Activated CD8-positive, alpha-beta T cell treated with anti-CD3 and anti-CD28 coated beads for 36 hours (primary cell): ENCODE data around the gene SAMD9L. TPM values are rescaled to one million over a fixed set of nuclear protein-coding genes. Genes with fewer than 3 reads are reported as not detected.

Source experiments
- ATAC-seq: fragments of 200-7000 bp; cut with Tn5 transposase; one replicate; pipeline ENCODE4 v1.10.0; 2021; ENCODE audit warnings: mild to moderate bottlenecking, moderate library complexity
- CTCF ChIA-PET: fragments of 350-600 bp; sonication (Branson Sonifier 250); formaldehyde crosslinking; loops from one replicate; lab custom pipeline; 2021; ENCODE audit warnings: antibody characterized with exemption; lab: Charles Lee
- POLR2A ChIA-PET: fragments of 350-600 bp; sonication (Branson Sonifier 250); formaldehyde crosslinking; loops from one replicate; lab custom pipeline; 2021; ENCODE audit warnings: antibody characterized with exemption; lab: Charles Lee
- DNase-seq: peaks from one replicate; pipeline ENCODE4 v3.0.0-alpha.2; 2020
- H3K27ac Mint-ChIP-seq: one replicate; pipeline ENCODE4 v1.8.0; 2021; ENCODE audit warnings: mild to moderate bottlenecking, mixed read lengths
- H3K27me3 Mint-ChIP-seq: one replicate; pipeline ENCODE4 v1.8.0; 2021; ENCODE audit warnings: mixed read lengths
- H3K36me3 Mint-ChIP-seq: one replicate; pipeline ENCODE4 v1.8.0; 2021; ENCODE audit warnings: low read depth, mixed read lengths
- H3K4me1 Mint-ChIP-seq: one replicate; pipeline ENCODE4 v1.8.0; 2021; ENCODE audit warnings: low read depth, mixed read lengths
- H3K4me3 Mint-ChIP-seq: one replicate; pipeline ENCODE4 v1.8.0; 2021; ENCODE audit warnings: mild to moderate bottlenecking, moderate library complexity, mixed read lengths
- H3K9me3 Mint-ChIP-seq: one replicate; pipeline ENCODE4 v1.8.0; 2021; ENCODE audit warnings: mixed read lengths
- intact Hi-C: fragments of 100-400 bp; cut with micrococcal nuclease; formaldehyde crosslinking; loops from one replicate; pipeline ENCODE4 v1.10.0; 2022
- total RNA-seq, 2 experiments: library from RNA; stranded (reverse); gene quantifications; one replicate each; pipeline ENCODE4 v1.2.3, GENCODE V29; 2021
- TF ChIP-seq, protein P1 (sequence below): fragments of 200-600 bp; IDR thresholded peaks from one replicate; pipeline ENCODE4 v1.8.0; 2022; ENCODE audit warnings: antibody characterized with exemption, mild to moderate bottlenecking

The SAMD9L gene
- total RNA-seq = 10 to 100 TPM; 13.1 to 13.6 TPM

GRCh38 chr7:93148144-93148543 is at the start of gene SAMD9L:
SAMD9L (minus strand) TSS chr7:93148385; CDS start chr7:93135971, 12,414 bp downstream.
- DNase-seq = no peak
- Mint-ChIP-seq H3K4me3 (peak within 1 kb of the TSS; percentile 84), H3K9me3 (peaks cover 2% of the 10 kb centered on the region), H3K27ac (peak within 1 kb of the TSS; percentile 89), H3K27me3 (no peaks in the 10 kb centered on the region), H3K36me3 (peaks cover 17% of the 10 kb centered on the region), H3K4me1 (peaks cover 29% of the 10 kb centered on the region)
- intact Hi-C loops = no loop called here
- ATAC-seq = peak; percentile 63
- TF ChIP-seq, protein P1, sequence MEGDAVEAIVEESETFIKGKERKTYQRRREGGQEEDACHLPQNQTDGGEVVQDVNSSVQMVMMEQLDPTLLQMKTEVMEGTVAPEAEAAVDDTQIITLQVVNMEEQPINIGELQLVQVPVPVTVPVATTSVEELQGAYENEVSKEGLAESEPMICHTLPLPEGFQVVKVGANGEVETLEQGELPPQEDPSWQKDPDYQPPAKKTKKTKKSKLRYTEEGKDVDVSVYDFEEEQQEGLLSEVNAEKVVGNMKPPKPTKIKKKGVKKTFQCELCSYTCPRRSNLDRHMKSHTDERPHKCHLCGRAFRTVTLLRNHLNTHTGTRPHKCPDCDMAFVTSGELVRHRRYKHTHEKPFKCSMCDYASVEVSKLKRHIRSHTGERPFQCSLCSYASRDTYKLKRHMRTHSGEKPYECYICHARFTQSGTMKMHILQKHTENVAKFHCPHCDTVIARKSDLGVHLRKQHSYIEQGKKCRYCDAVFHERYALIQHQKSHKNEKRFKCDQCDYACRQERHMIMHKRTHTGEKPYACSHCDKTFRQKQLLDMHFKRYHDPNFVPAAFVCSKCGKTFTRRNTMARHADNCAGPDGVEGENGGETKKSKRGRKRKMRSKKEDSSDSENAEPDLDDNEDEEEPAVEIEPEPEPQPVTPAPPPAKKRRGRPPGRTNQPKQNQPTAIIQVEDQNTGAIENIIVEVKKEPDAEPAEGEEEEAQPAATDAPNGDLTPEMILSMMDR = no peak
- CTCF ChIA-PET = no interaction called here
- POLR2A ChIA-PET = no interaction called here

- Mint-ChIP-seq H3K4me1 (no peaks in the 10 kb centered on the region), H3K27ac (no peak overlapping the region), H3K4me3 (no peak overlapping the region), H3K36me3 (no peaks in the 10 kb centered on the region), H3K27me3 (peaks cover 19% of the 10 kb centered on the region), H3K9me3 (no peaks in the 10 kb centered on the region)
- intact Hi-C loops = no loop called here
- ChIA-PET CTCF (no interaction called here), POLR2A (no interaction called here)
- TF ChIP-seq, protein P1 = no peak
- DNase-seq (no peak), ATAC-seq (no peak)
Measured at GRCh38 chr7:93196336-93196735, 48.2 kb upstream of the SAMD9L start.

GRCh38 chr7:93194386-93194785 is 46.2 kb upstream of the SAMD9L start:
- H3K27ac Mint-ChIP-seq = no peak overlapping the region
- intact Hi-C loops = no loop called here
- ChIA-PET CTCF (no interaction called here), POLR2A (no interaction called here)
- no peaks in the 10 kb centered on the region for H3K4me1 Mint-ChIP-seq
- ATAC-seq (no peak), DNase-seq (no peak)
- H3K36me3 Mint-ChIP-seq = no peaks in the 10 kb centered on the region
- H3K9me3 Mint-ChIP-seq = no peaks in the 10 kb centered on the region
- TF ChIP-seq, protein P1 = no peak
- H3K4me3 Mint-ChIP-seq = no peak overlapping the region
- H3K27me3 Mint-ChIP-seq = peaks cover 25% of the 10 kb centered on the region

DNA sequence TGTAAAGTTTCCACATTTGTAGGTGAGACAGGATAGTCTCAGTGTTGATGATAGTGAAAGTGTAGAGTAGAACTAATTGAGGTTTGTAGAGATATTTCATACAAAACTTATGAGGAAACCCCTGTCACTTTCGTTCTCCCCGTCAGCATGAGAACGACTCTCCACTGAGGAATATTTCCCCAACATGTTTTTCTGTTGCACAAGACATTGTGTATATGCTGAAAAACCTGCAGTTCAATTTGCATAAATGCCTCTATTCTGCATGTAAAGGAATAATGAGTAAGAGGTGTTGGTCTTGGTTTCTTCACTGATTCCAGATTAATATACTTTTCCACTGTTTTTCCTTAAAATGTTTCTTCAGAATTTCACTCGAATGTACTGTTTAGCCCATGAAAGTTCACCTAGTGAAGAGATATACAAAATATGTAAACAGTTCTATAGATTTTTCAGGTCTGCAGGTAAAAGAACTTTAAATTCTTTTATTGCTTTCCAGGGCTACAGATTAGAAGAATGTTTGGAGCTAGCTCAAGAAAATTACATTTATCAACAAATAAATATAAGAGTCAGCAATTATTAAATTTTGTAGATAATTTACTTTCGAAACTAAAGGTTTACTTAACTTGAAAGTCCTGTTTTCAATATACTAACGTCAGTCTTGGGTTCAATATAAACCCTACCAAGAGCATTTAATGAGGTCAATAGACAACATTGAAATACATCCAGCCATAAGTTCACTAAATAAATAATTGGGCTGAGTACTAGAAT is 40.9 kb upstream of the SAMD9L start:
- Mint-ChIP-seq H3K27ac (no peak overlapping the region), H3K4me3 (no peak overlapping the region), H3K9me3 (no peaks in the 10 kb centered on the region), H3K27me3 (peaks cover 24% of the 10 kb centered on the region), H3K36me3 (no peaks in the 10 kb centered on the region), H3K4me1 (peaks cover 8% of the 10 kb centered on the region)
- no peak for ATAC-seq
- intact Hi-C loops = no loop called here
- POLR2A ChIA-PET = no interaction called here
- CTCF ChIA-PET = no interaction called here
- no peak for DNase-seq
- TF ChIP-seq, protein P1 = no peak

DNA sequence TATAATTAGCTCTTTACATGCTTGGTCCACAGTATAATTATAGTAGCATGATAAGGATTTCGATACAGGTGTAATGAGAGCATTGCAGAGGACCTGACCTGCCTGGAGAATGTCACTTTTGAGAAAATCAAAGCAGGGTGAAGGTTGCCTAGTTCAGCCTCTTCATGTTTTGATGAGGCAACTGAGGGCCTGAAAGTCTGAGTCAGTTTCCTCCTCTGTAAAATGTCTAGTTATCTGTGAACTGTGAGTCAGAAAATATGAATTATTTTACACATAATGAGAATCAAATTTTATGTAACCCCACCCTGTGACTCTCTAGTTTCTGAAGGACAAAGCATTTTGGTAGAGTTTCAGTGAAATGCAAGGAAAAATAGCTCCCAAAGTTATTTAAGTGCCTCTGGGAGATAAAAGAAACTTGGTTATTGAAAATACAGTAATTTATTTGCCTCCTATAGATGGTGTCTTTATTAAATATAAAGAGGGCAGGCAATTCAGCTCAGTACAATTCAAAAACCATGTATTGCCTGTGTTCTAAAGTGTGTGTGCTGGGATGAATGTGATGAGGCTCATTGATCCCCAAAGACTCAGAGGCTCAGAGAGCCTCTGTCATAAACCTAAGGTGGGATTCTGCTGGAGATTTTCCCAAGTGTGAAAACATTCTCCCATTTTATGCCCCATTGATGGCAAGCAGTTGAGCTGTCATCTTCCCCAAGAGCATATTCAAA is 37.3 kb upstream of the SAMD9L start:
- TF ChIP-seq, protein P1 = no peak
- H3K27ac Mint-ChIP-seq = no peak overlapping the region
- DNase-seq (peak; percentile 10), ATAC-seq (peak; percentile 87)
- H3K4me1 Mint-ChIP-seq = peaks cover 8% of the 10 kb centered on the region
- ChIA-PET CTCF (interaction anchor here (0.9 to 1.7 kb wide), 4 partner anchors 9 to 61 kb away, joined by 3 to 5 read pairs (median 4); partner anchors contain the start of gene VPS50), POLR2A (no interaction called here)
- H3K9me3 Mint-ChIP-seq = no peaks in the 10 kb centered on the region
- intact Hi-C loops = no loop called here
- H3K27me3 Mint-ChIP-seq = peaks cover 25% of the 10 kb centered on the region
- H3K4me3 Mint-ChIP-seq = no peak overlapping the region
- H3K36me3 Mint-ChIP-seq = no peaks in the 10 kb centered on the region
